Psoas muscle (tissue), 8 donors: ENCODE results near the gene PHF19. TPM values are rescaled to one million over a fixed set of nuclear protein-coding genes. Genes with fewer than 3 reads are reported as not detected.

Experiments
- ATAC-seq, 4 donors: fragments of 200-7000 bp; cut with Tn5 transposase; one replicate each; pipeline ENCODE4 v1.9.1; 2020; ENCODE audit warnings: moderate library complexity in 3 of 4, mild to moderate bottlenecking in 2 of 4
- DNase-seq, 2 donors: peaks; one replicate each; pipeline ENCODE4 v3.0.0-alpha.2; 2020
- H3K27ac ChIP-seq: fragments of 200-600 bp; one replicate; pipeline ENCODE4 v1.8.0; 2022
- H3K27me3 ChIP-seq, 3 donors: fragments of 200-600 bp in 1 of 3; one replicate each; pipeline versions ENCODE4 v1.6.1 to v1.8.0; 2013 to 2022; ENCODE audit warnings: low read length in 2 of 3, mild to moderate bottlenecking in 2 of 3, moderate library complexity in 1 of 3; ENCODE audit not compliant: insufficient read depth in 3 of 3
- H3K36me3 ChIP-seq, 2 donors: fragments of 200-600 bp in 1 of 2; one replicate each; pipeline versions ENCODE4 v1.6.1 to v1.8.0; 2013 to 2022; ENCODE audit warnings: low read depth in 1 of 2, mild to moderate bottlenecking in 1 of 2, moderate library complexity in 1 of 2; ENCODE audit not compliant: insufficient read depth in 1 of 2
- H3K4me1 ChIP-seq: fragments of 200-600 bp; one replicate; pipeline ENCODE4 v1.8.0; 2022
- H3K4me3 ChIP-seq: fragments of 200-600 bp; one replicate; pipeline ENCODE4 v1.8.0; 2022; ENCODE audit warnings: mild to moderate bottlenecking
- H3K9me3 ChIP-seq: fragments of 200-600 bp; one replicate; pipeline ENCODE4 v1.8.0; 2022
- WGBS, 3 donors: extraction: QIAGEN DNeasy Blood & Tissue Kit; methylation state at CpG; one replicate each; pipeline versions ENCODE4 v1.1.6 to v1.1.7; 2013; 5-methylcytosine and 5-hydroxymethylcytosine counted together
- intact Hi-C, 2 donors: fragments of 100-400 bp; cut with DNase I; formaldehyde crosslinking; loops; one replicate each; pipeline versions ENCODE4 v1.11.0 to v1.14.2; 2022
- polyA plus RNA-seq, 3 donors: library from polyadenylated mRNA; stranded (reverse); fragments of 200-250 nt; gene quantifications; one replicate each; pipeline ENCODE4 v1.2.3, GENCODE V29; 2013
- total RNA-seq, 4 donors: library from RNA; stranded (reverse); fragmentation: NEBNext Ultra II Directional in 2 of 4; extraction: Animal tissue kit (Norgen Biotek cat#: 25700) in 2 of 4; gene quantifications; one replicate each; pipeline versions ENCODE4 v1.2.1 to v1.2.4, GENCODE V29; 2021 to 2023
- TF ChIP-seq, protein P1 (sequence below): fragments of 200-600 bp; IDR thresholded peaks from one replicate; pipeline ENCODE4 v1.8.0; 2022; ENCODE audit warnings: antibody characterized with exemption
- donor health status: healthy with polysubstance abuse.
- donor health status: DM: no; HTN: no; CAD: no; lungs with moderate emphysema.
- donor health status: Bipolar disorder and iron deficiency.
- donor health status: healthy.
- donor health status: DM: yes; HTN: yes; CAD: no.
- donor health status: DM: no; HTN: no; CAD: no.
- donor health status: DM: no; HTN: no; CAD: no.
- donor health status: DM: yes; HTN: yes; CAD: no.

PHF19 gene
- total and polyA plus RNA-seq, 7 donors, result 6.8 to 14.8 (median 10.1) TPM

GRCh38 chr9:120842685-120843485, 34.1 kb downstream of the PHF19 start, which contains the start of gene PSMD5:
Gene PSMD5, minus strand, starts transcription at chr9:120842922. Its CDS starts 13 bp downstream, at chr9:120842909.
- intact Hi-C loops, result loop anchor here in 1 of 2 donors (5.0 kb wide), 1 partner anchor 51 kb away; the partner anchor contains the start of gene FBXW2
- H3K4me1 ChIP-seq, result peaks cover 8% of the 10 kb centered on the region
- no peaks in the 10 kb centered on the region for H3K9me3 ChIP-seq
- H3K4me3 ChIP-seq, result peak within 1 kb of the TSS; percentile 92
- peak; percentile 97 to 99 (median 98) for ATAC-seq
- peak within 1 kb of the TSS; percentile 87 for H3K27ac ChIP-seq
- peak; percentile 98 to 99 for DNase-seq
- TF ChIP-seq, protein P1, sequence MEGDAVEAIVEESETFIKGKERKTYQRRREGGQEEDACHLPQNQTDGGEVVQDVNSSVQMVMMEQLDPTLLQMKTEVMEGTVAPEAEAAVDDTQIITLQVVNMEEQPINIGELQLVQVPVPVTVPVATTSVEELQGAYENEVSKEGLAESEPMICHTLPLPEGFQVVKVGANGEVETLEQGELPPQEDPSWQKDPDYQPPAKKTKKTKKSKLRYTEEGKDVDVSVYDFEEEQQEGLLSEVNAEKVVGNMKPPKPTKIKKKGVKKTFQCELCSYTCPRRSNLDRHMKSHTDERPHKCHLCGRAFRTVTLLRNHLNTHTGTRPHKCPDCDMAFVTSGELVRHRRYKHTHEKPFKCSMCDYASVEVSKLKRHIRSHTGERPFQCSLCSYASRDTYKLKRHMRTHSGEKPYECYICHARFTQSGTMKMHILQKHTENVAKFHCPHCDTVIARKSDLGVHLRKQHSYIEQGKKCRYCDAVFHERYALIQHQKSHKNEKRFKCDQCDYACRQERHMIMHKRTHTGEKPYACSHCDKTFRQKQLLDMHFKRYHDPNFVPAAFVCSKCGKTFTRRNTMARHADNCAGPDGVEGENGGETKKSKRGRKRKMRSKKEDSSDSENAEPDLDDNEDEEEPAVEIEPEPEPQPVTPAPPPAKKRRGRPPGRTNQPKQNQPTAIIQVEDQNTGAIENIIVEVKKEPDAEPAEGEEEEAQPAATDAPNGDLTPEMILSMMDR, result no peak
- 1 to 3% (median 2%) methylated on average over 61 to 62 of the region's 62 CpGs for WGBS, 3 donors
- no peaks in the 10 kb centered on the region for H3K27me3 ChIP-seq
- H3K36me3 ChIP-seq, result peaks cover 0 to 2% of the 10 kb centered on the region in 2 donors

DNA sequence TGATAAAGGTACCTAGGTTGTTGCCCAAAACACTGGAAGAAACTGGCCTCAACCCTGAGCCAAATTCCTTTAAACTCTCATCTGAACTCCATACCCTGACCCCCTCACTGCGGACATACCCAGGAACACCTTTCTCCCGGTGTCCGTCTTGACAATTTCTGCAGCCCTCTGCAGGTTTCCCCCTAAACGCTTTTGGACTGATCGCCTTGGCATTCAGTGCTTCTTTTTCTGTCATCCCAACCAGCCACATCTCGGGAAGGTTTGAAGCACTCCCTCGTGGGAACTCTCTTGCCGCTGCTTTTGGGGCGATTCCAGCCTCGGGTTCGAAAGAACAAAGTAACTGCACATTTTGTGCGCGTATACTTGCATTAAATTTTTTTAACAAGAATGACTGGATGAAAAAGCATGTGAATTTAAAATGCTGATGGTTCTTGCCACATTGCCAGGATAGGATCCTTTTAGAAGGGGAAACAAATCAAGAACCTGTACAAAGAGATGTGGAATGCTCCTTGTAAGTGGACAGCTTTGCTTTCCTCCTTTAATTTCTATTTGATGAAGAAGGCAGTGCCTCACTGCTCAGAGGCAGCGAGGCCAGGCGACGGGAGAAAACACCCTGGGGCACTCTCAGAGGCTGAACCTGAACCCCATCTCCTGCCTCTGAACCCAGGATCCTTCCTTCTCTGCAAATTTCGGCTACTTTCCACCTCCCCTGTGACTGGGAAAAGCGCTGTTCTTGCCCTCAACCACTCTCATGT, 34.9 kb downstream of the PHF19 start:
- ATAC-seq (peak in 3 of 4 donors; percentile 0 to 24 (median 2)), DNase-seq (no peak)
- intact Hi-C loops, result loop anchor here in 1 of 2 donors (5.0 kb wide), 1 partner anchor 50 kb away; the partner anchor contains the start of gene FBXW2
- Histone ChIP-seq H3K36me3 (no peaks in the 10 kb centered on the region), H3K4me3 (peak overlapping the region; percentile 92), H3K9me3 (no peaks in the 10 kb centered on the region), H3K27ac (peak overlapping the region; percentile 87), H3K27me3 (no peaks in the 10 kb centered on the region), H3K4me1 (peaks cover 8% of the 10 kb centered on the region)
- TF ChIP-seq, protein P1, result no peak
- 32 to 45% (median 38%) methylated on average over 18 of the region's 18 CpGs for WGBS, 3 donors

GRCh38 chr9:120839146-120839545, 37.8 kb downstream of the PHF19 start:
- DNase-seq, result no peak
- intact Hi-C loops, result no loop called here
- WGBS, 3 donors, result 73 to 76% (median 73%) methylated on average over 2 of the region's 2 CpGs

GRCh38 chr9:120837921-120838320, 39.1 kb downstream of the PHF19 start:
- Histone ChIP-seq H3K27me3 (no peaks in the 10 kb centered on the region), H3K27ac (no peak overlapping the region), H3K4me1 (peaks cover 5% of the 10 kb centered on the region), H3K4me3 (no peak overlapping the region), H3K36me3 (peaks cover 0 to 12% of the 10 kb centered on the region in 2 donors), H3K9me3 (no peaks in the 10 kb centered on the region)
- intact Hi-C loops, result no loop called here
- DNase-seq (no peak), ATAC-seq (no peak)
- TF ChIP-seq, protein P1, result no peak
- WGBS, 3 donors, result 89 to 93% (median 93%) methylated on average over 3 of the region's 3 CpGs

More at GRCh38 chr9:120839146-120839545, 37.8 kb downstream of the PHF19 start:
- ATAC-seq, result no peak
- TF ChIP-seq, protein P1, result no peak
- Histone ChIP-seq H3K27me3 (no peaks in the 10 kb centered on the region), H3K9me3 (no peaks in the 10 kb centered on the region), H3K27ac (no peak overlapping the region), H3K36me3 (peaks cover 0 to 8% of the 10 kb centered on the region in 2 donors), H3K4me3 (no peak overlapping the region), H3K4me1 (peaks cover 8% of the 10 kb centered on the region)
